ENCODE data around the gene KCNH5. TPM values are rescaled to one million over a fixed set of nuclear protein-coding genes. Genes with fewer than 3 reads are reported as not detected.
A peak's percentile ranks its signal among the peaks of the same experiment; 100 is the strongest.

KCNH5 gene
- total and polyA plus RNA-seq, 4 donors: 3.5 to 17.9 (median 3.9) TPM

DNA sequence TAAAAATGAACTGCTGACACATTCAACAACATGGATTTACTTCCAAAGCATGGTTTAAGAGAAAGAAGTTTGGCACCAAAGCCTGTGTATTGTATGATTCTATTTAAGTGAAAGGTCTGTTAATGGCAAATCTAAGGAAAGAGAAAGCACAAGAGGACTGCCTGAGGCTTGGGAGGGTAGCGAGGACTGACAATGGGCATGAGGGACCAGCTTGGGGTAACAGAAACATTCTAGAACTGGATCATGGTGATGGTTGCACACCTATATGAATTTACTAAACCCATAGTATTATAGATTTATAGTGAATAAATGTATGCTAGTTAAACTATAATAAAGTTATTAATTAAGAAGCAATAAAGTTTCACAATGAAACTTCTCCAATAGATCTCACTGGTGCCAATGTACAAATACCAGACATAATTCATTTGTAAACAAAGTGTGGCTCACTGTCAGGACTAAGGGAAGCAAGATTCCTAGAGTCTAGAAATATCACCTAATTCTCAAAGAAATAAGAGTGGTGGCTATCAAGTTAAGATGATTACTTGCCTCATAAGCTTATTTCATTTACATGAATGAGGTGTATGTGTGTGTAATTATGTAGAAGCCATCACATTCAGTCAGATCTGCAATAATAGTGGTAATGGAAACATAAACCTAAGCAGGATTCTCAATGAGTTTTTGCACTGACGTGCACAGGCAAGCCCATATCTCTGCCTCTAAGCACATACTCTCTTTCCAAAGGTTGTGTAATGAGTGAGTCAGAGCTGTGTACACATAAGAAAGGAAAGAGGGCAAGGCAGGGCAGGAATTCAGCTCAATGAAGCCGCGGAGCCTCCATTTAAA, 353.4 kb downstream of the KCNH5 start:
- no CpG with 5 or more reads among the region's 4 CpGs for WGBS (ENCODE audit: insufficient coverage)
- Histone ChIP-seq H3K27me3 (ENCODE audit: control insufficient read depth, insufficient read depth, low read length) (no peaks in the 10 kb centered on the region), H3K4me3 (ENCODE audit: low read depth, low read length) (no peak overlapping the region), H3K36me3 (ENCODE audit: control insufficient read depth, insufficient read depth, low read length) (no peaks in the 10 kb centered on the region), H3K9me3 (ENCODE audit: control insufficient read depth, insufficient read depth, low read length) (peaks cover 3% of the 10 kb centered on the region), H3K27ac (ENCODE audit: low read depth, low read length) (no peak overlapping the region), H3K4me1 (ENCODE audit: control insufficient read depth, insufficient read depth, low read length) (no peaks in the 10 kb centered on the region)
- peak in 2 of 6 donors; percentile 26 to 30 for DNase-seq (ENCODE audit: low read depth in 4 of 6, low spot score in 6 of 6)

DNA sequence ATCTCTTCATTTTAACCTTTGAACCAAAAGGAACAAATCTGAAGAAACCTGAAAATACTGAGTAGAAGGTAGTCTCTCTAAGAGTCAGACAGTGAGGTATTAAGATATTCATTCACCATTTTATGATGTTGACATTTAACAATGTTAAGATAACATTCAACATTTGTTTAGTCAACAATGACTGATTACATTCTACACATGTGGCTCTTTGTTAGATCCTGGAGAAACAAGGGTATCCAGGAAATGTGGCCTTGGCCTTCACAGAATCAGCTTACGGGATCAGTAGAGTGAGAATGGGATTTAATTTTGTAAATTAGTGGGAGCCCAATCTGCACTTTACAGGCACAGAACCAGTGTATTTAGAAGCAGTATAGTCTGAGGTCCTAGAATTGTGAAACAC, 355.5 kb downstream of the KCNH5 start:
- WGBS (ENCODE audit: insufficient coverage): 100% methylated on average over 1 of the region's 1 CpG
- Histone ChIP-seq H3K4me3 (ENCODE audit: low read depth, low read length) (no peak overlapping the region), H3K27me3 (ENCODE audit: control insufficient read depth, insufficient read depth, low read length) (no peaks in the 10 kb centered on the region), H3K27ac (ENCODE audit: low read depth, low read length) (no peak overlapping the region), H3K36me3 (ENCODE audit: control insufficient read depth, insufficient read depth, low read length) (no peaks in the 10 kb centered on the region), H3K9me3 (ENCODE audit: control insufficient read depth, insufficient read depth, low read length) (peaks cover 3% of the 10 kb centered on the region), H3K4me1 (ENCODE audit: control insufficient read depth, insufficient read depth, low read length) (no peaks in the 10 kb centered on the region)
- no peak for DNase-seq (ENCODE audit: low read depth in 4 of 6, low spot score in 6 of 6)

DNA sequence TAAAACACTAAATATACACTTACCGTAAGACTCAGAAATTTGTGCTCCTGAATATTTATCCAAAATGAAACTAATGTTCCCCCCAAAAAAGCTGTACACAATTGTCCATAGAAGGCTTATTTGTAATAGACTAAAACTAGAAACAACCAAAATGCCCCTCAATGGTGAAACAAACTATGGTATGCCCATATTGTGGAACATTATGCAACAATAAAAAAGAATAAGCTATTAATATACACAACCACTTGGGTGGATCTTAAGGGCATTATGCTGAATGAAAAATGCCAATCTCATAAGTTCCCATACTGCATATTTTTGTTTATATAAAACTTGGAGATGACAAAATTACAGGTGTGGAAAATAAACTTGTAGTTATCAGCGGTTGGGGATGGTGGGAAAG, 357.4 kb downstream of the KCNH5 start:
- Histone ChIP-seq H3K27me3 (ENCODE audit: control insufficient read depth, insufficient read depth, low read length) (no peaks in the 10 kb centered on the region), H3K36me3 (ENCODE audit: control insufficient read depth, insufficient read depth, low read length) (no peaks in the 10 kb centered on the region), H3K27ac (ENCODE audit: low read depth, low read length) (no peak overlapping the region), H3K4me3 (ENCODE audit: low read depth, low read length) (no peak overlapping the region), H3K4me1 (ENCODE audit: control insufficient read depth, insufficient read depth, low read length) (no peaks in the 10 kb centered on the region), H3K9me3 (ENCODE audit: control insufficient read depth, insufficient read depth, low read length) (peaks cover 3% of the 10 kb centered on the region)
- no peak for DNase-seq (ENCODE audit: low read depth in 4 of 6, low spot score in 6 of 6)
- no CpG with 5 or more reads among the region's 2 CpGs for WGBS (ENCODE audit: insufficient coverage)

DNA sequence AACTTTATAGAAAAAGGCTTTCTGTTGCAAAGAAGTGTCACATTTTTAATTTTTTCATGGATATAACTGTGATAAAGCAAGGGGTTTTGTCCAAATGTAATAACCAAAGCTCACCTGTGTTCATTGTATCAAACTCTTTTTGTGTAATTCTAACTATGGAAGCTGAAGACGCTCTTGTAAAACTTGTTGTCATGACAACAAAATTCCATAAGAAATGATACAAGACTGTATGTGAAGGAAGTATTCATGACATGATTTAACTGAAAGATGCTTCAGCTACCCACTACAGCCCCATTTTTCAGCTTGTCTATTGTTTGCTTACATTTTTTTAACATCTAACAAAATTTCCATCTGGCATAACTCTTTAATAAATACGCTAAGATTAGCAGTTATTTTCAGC, 360.9 kb downstream of the KCNH5 start:
- Histone ChIP-seq H3K27me3 (ENCODE audit: control insufficient read depth, insufficient read depth, low read length) (no peaks in the 10 kb centered on the region), H3K36me3 (ENCODE audit: control insufficient read depth, insufficient read depth, low read length) (no peaks in the 10 kb centered on the region), H3K4me3 (ENCODE audit: low read depth, low read length) (no peak overlapping the region), H3K4me1 (ENCODE audit: control insufficient read depth, insufficient read depth, low read length) (no peaks in the 10 kb centered on the region), H3K9me3 (ENCODE audit: control insufficient read depth, insufficient read depth, low read length) (peaks cover 3% of the 10 kb centered on the region), H3K27ac (ENCODE audit: low read depth, low read length) (no peak overlapping the region)
- no CpG with 5 or more reads among the region's 2 CpGs for WGBS (ENCODE audit: insufficient coverage)
- DNase-seq (ENCODE audit: low read depth in 4 of 6, low spot score in 6 of 6): peak in 1 of 6 donors; percentile 54

DNA sequence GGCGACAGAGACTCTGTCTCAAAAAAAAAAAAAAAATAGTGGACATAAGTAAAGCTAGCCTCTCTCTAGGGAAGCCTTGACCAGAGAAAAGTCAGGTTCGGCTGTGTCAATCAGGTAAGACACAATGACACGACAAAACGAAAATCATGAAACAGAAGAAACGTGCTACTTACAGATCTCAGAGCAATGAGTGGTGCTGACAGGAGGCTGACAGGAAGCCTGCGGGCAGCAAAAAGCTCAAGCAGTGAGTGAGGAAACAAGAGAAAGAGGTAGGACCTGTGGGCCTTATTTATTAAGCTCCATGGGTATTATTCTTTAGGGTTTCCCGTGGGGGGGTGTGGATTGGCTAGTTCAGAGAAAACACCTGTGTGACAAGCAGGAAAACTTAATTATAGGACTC, 363.1 kb downstream of the KCNH5 start:
- H3K36me3 ChIP-seq (ENCODE audit: control insufficient read depth, insufficient read depth, low read length): no peaks in the 10 kb centered on the region
- H3K4me1 ChIP-seq (ENCODE audit: control insufficient read depth, insufficient read depth, low read length): no peaks in the 10 kb centered on the region
- peaks cover 2% of the 10 kb centered on the region for H3K9me3 ChIP-seq (ENCODE audit: control insufficient read depth, insufficient read depth, low read length)
- H3K27me3 ChIP-seq (ENCODE audit: control insufficient read depth, insufficient read depth, low read length): no peaks in the 10 kb centered on the region
- WGBS (ENCODE audit: insufficient coverage): 87% methylated on average over 7 of the region's 7 CpGs
- H3K4me3 ChIP-seq (ENCODE audit: low read depth, low read length): no peak overlapping the region
- DNase-seq (ENCODE audit: low read depth in 4 of 6, low spot score in 6 of 6): no peak
- no peak overlapping the region for H3K27ac ChIP-seq (ENCODE audit: low read depth, low read length)

DNA sequence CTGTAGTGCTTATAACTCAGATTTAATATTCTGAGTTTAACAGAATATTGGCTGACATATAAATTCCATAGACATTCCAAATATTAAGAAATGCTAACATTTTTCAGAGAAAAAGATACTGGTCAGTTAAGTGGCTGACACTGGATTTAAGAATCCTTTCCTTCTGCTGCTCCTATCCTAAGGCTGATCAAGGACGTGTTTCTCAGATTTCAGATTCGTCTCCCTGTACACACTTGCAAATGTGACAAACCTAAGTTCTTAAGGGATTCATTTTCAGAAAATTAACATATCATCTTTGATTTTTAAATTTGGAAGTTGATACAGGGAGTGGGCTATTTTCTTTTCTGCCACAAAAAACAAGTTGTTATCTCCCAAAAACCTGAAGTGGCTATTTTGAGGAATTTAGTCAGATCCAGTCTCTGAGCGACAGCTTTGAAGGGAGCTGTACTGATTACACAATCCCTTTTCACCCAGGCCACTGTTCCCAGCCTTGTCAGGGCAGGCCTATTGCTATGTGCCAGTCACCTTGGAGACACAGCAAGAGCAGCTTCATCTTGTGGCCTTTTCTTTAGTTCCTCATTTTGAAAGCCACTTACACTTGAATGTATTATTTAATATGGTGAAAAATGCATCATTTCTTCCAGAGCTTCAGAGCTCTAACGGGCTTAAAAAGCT, 370.6 kb downstream of the KCNH5 start:
- no peaks in the 10 kb centered on the region for H3K36me3 ChIP-seq (ENCODE audit: control insufficient read depth, insufficient read depth, low read length)
- no peak overlapping the region for H3K4me3 ChIP-seq (ENCODE audit: low read depth, low read length)
- no peaks in the 10 kb centered on the region for H3K4me1 ChIP-seq (ENCODE audit: control insufficient read depth, insufficient read depth, low read length)
- H3K9me3 ChIP-seq (ENCODE audit: control insufficient read depth, insufficient read depth, low read length): no peaks in the 10 kb centered on the region
- no CpG with 5 or more reads among the region's 4 CpGs for WGBS (ENCODE audit: insufficient coverage)
- no peaks in the 10 kb centered on the region for H3K27me3 ChIP-seq (ENCODE audit: control insufficient read depth, insufficient read depth, low read length)
- no peak overlapping the region for H3K27ac ChIP-seq (ENCODE audit: low read depth, low read length)
- DNase-seq (ENCODE audit: low read depth in 4 of 6, low spot score in 6 of 6): peak in 1 of 6 donors; percentile 32

DNA sequence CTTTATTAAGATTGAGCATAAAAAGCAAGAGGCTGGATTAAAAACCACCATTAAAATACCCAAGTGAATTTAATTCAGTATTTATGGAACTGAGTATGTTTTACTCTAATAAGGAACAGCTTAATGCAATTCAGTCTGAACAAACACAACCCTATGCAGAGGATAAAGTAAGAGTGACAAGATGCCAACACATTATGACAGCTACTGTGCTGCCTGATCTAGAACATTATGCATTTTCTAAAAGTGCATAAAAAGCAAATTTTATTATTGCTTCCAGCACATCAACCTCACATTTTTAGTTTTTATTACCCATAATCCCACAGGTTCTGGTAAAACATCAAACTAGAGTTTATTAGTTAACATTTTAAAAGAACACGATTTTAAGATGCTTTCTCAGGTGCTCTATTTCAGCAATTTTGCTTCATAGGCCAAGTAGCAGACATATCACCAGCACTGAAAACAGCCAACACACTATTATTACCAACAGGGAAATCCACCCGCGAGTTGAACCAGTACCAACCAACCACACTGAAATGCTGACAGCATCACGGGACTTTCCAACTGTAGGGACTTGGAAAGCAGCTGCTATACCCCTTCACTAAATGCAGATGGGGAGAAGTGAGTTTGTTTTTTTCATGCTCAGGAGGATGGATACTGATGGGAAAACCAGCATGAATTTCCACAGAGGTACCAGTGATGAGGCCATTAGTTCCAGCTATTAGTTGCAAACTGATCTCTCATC, 372.1 kb downstream of the KCNH5 start:
- Histone ChIP-seq H3K27ac (ENCODE audit: low read depth, low read length) (no peak overlapping the region), H3K27me3 (ENCODE audit: control insufficient read depth, insufficient read depth, low read length) (no peaks in the 10 kb centered on the region), H3K9me3 (ENCODE audit: control insufficient read depth, insufficient read depth, low read length) (no peaks in the 10 kb centered on the region), H3K4me1 (ENCODE audit: control insufficient read depth, insufficient read depth, low read length) (no peaks in the 10 kb centered on the region), H3K4me3 (ENCODE audit: low read depth, low read length) (no peak overlapping the region), H3K36me3 (ENCODE audit: control insufficient read depth, insufficient read depth, low read length) (no peaks in the 10 kb centered on the region)
- WGBS (ENCODE audit: insufficient coverage): no CpG with 5 or more reads among the region's 4 CpGs
- DNase-seq (ENCODE audit: low read depth in 4 of 6, low spot score in 6 of 6): peak in 2 of 6 donors; percentile 35 to 92

DNA sequence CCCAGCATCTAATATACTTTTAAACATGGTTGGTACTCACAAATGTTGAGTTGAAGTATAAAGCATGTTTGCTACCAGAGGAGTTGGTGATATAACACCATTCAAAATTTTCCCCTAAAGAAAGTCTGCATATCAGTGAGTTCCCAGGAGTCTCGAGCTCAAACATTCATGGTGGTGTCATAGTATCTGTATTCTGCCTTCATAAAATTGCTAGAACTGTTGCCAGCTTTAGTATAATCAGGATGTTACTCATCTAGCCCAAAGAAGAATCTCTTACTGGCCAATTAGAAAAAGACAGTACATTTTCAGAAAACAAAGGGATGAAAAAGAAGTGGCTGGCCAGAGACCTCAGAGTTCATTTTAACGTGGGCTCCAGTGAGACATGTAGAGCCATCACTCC, 374.7 kb downstream of the KCNH5 start:
- Histone ChIP-seq H3K4me1 (ENCODE audit: control insufficient read depth, insufficient read depth, low read length) (no peaks in the 10 kb centered on the region), H3K27ac (ENCODE audit: low read depth, low read length) (no peak overlapping the region), H3K9me3 (ENCODE audit: control insufficient read depth, insufficient read depth, low read length) (no peaks in the 10 kb centered on the region), H3K36me3 (ENCODE audit: control insufficient read depth, insufficient read depth, low read length) (no peaks in the 10 kb centered on the region), H3K4me3 (ENCODE audit: low read depth, low read length) (no peak overlapping the region), H3K27me3 (ENCODE audit: control insufficient read depth, insufficient read depth, low read length) (no peaks in the 10 kb centered on the region)
- 100% methylated on average over 1 of the region's 2 CpGs for WGBS (ENCODE audit: insufficient coverage)
- DNase-seq (ENCODE audit: low read depth in 4 of 6, low spot score in 6 of 6): no peak

DNA sequence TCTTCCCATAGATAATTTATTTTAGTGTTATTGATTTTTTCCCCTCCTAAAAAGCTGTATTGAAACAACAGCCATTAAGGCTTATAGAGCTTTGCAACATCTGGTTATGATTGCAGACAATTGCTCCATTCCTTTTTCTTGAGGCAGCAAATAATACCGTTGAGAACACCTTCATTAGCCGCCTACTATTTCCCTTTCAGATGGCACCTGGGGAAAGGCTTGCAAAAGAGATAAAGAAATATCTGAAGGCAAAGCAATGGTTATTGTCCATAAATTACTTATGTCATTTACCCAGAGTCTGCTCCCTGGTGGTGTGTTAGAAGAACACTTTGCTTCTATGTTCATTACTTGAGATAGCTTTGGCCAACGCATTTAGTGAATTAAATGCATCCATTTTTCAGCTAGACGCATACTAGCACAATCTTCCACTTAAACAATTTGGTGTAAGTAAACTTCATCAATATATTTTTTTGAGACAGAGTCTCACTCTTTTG, 377.8 kb downstream of the KCNH5 start:
- Histone ChIP-seq H3K9me3 (ENCODE audit: control insufficient read depth, insufficient read depth, low read length) (no peaks in the 10 kb centered on the region), H3K27ac (ENCODE audit: low read depth, low read length) (no peak overlapping the region), H3K36me3 (ENCODE audit: control insufficient read depth, insufficient read depth, low read length) (no peaks in the 10 kb centered on the region), H3K27me3 (ENCODE audit: control insufficient read depth, insufficient read depth, low read length) (no peaks in the 10 kb centered on the region), H3K4me3 (ENCODE audit: low read depth, low read length) (no peak overlapping the region), H3K4me1 (ENCODE audit: control insufficient read depth, insufficient read depth, low read length) (no peaks in the 10 kb centered on the region)
- DNase-seq (ENCODE audit: low read depth in 4 of 6, low spot score in 6 of 6): peak in 2 of 6 donors; percentile 2 to 91
- no CpG with 5 or more reads among the region's 4 CpGs for WGBS (ENCODE audit: insufficient coverage)
